Ovary (tissue), 9 donors: ENCODE results near the gene CELA3B. TPM values are rescaled to one million over a fixed set of nuclear protein-coding genes. Genes with fewer than 3 reads are reported as not detected.

ENCODE experiments used
- DNase-seq, 5 donors: peaks; one replicate each; pipeline ENCODE4 v3.0.0-alpha.2; 2019 to 2020
- H3K27ac ChIP-seq, 2 donors: fragments of 200-600 bp; one replicate each; pipeline versions ENCODE4 v1.5.1 to v1.8.0; 2019 to 2022
- H3K27me3 ChIP-seq: fragments of 200-600 bp; one replicate; pipeline ENCODE4 v1.8.0; 2022
- H3K36me3 ChIP-seq: fragments of 200-600 bp; sonication (generic); one replicate; pipeline ENCODE4 v1.5.1; 2019
- H3K4me1 ChIP-seq: one replicate; pipeline ENCODE4 v1.8.1; 2013; ENCODE audit warnings: mild to moderate bottlenecking, moderate library complexity; ENCODE audit not compliant: insufficient read depth
- H3K4me3 ChIP-seq: fragments of 200-600 bp; sonication (generic); one replicate; pipeline ENCODE4 v1.5.1; 2017
- H3K9me3 ChIP-seq, 2 donors: fragments of 200-600 bp in 1 of 2; sonication (generic) in 1 of 2; one replicate each; pipeline versions ENCODE4 v1.5.1 to v1.8.1; 2013 to 2019; ENCODE audit warnings: mild to moderate bottlenecking in 1 of 2, moderate library complexity in 1 of 2
- CTCF ChIP-seq, 3 donors: fragments of 450-650 bp in 2 of 3; fragments of 200-600 bp in 1 of 3; IDR thresholded peaks; one replicate each; pipeline versions ENCODE4 v1.5.1 to v1.8.0; 2016 to 2022; ENCODE audit warnings: antibody characterized with exemption in 3 of 3, mild to moderate bottlenecking in 1 of 3
- EP300 ChIP-seq: sonication (generic); formaldehyde crosslinking; IDR thresholded peaks from one replicate; pipeline ENCODE4 v1.6.1; 2017; ENCODE audit warnings: antibody characterized with exemption
- POLR2A ChIP-seq: fragments of 450-650 bp; IDR thresholded peaks from one replicate; pipeline ENCODE4 v1.6.1; 2017; ENCODE audit warnings: antibody characterized with exemption, mild to moderate bottlenecking, moderate library complexity
- WGBS, 3 donors: extraction: QIAGEN DNeasy Blood & Tissue Kit in 1 of 3; methylation state at CpG; one replicate each; pipeline versions ENCODE4 v1.1.5 to v1.1.7; 2013 to 2017; 5-methylcytosine and 5-hydroxymethylcytosine counted together
- intact Hi-C, 4 donors: fragments of 100-400 bp; cut with DNase I; formaldehyde crosslinking; loops; one replicate each; pipeline versions ENCODE4 v1.11.0 to v1.15.1; 2022 to 2023
- polyA plus RNA-seq, 2 donors: library from polyadenylated mRNA; stranded (reverse); fragments of 200-250 nt in 1 of 2; fragments of 350-450 nt in 1 of 2; fragmentation: Illumina TruSeq in 1 of 2; extraction: RNeasy Lipid Tissue Mini Kit (QIAGEN cat#74804) in 1 of 2; gene quantifications; one replicate each; pipeline ENCODE4 v1.2.3, GENCODE V29; 2013 to 2014
- total RNA-seq, 7 donors: library from RNA; depleted of rRNA in 2 of 7; stranded (reverse); fragments of >200 nt in 2 of 7; fragmentation: NEBNext Ultra II Directional in 3 of 7; extraction: Animal tissue kit (Norgen Biotek cat#: 25700) in 3 of 7; gene quantifications; one replicate each; pipeline versions ENCODE4 v1.1.0 to v1.2.4, GENCODE V29; 2016 to 2023
- donor health status: DM: no; HTN: no; CAD: no; lungs with moderate emphysema.
- donor health status: DM: no; HTN: no; CAD: no.
- donor health status: Bipolar disorder and iron deficiency.
- donor health status: DM: yes; HTN: yes; CAD: no.
- donor health status: DM: no; HTN: no; CAD: no.
- donor health status: DM: yes; HTN: yes; CAD: no.

CELA3B gene
- total and polyA plus RNA-seq, 9 donors, result 2.6 to 19.2 (median 15.4) TPM; not detected in 6

DNA sequence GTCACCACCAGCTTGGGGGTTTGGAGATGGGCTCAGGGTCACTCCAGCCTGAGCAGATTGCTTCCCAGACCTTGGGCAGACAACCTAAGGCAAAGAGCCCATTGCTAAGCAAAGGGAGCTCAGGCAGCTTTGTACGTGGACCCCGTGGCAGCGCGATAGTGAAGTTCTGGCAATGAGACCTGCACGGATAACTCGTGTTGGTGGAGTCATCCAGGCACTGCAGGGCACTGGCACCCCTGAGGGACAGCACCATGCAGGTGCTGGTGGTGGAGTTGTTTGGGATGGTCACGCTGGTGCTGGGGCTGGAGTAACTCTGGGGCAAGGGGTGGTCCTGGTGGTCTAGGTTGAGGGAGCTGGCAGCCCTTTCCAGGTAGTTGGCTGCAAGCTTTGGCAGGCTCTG is 26.1 kb upstream of the CELA3B start:
- Histone ChIP-seq H3K27me3 (no peaks in the 10 kb centered on the region), H3K9me3 (no peaks in the 10 kb centered on the region), H3K4me1 (no peaks in the 10 kb centered on the region), H3K4me3 (no peak overlapping the region), H3K36me3 (no peaks in the 10 kb centered on the region), H3K27ac (no peak overlapping the region)
- no peak for DNase-seq
- WGBS, 3 donors, result 93 to 95% (median 93%) methylated on average over 7 of the region's 7 CpGs
- intact Hi-C loops, result loop anchor here in 1 of 4 donors (5.0 kb wide), 1 partner anchor 48 kb away; no protein-coding TSS in a partner anchor
- TF ChIP-seq POLR2A, result no peak
- no peak for TF ChIP-seq EP300
- TF ChIP-seq CTCF (IDR thresholded peaks at IDR 0.05), result no peak

DNA sequence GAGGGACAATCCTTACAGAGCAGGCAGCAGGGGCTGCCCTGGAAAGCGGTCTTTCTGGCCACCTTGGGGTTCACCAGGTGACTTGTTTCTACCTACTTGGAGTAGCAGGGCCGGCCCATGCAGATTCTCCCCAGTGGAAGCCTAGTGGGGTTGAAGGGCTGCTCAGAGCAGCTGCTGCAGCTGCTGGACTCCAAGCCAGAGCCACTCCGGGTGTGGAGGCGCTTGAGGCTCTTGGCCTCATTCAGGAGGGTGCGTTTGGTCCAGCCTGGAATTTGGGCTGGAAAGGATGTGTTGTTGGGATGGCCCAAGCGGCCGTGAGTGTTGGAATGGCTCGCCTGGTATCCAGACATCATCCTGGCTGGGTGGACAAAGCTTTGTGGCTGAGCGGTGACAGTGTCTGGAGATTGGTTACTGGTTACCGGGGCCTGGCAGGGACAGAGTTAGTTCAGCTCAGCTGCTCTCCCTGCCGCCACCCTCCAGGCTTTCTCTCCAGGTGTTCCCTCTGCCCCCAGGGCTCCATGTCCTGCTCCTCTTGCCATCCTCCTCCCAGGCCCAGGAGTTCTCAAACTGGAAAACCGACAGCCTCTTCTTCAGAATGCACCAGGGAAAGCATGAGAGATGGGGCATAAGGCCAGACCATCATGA is 25.5 kb upstream of the CELA3B start:
- 79 to 82% (median 80%) methylated on average over 12 of the region's 12 CpGs for WGBS, 3 donors

GRCh38 chr1:21952786-21953520 is 23.9 kb upstream of the CELA3B start:
- WGBS, 3 donors, result 74 to 81% (median 77%) methylated on average over 6 of the region's 6 CpGs
- intact Hi-C loops, result loop anchor here in 1 of 4 donors (5.0 kb wide), 1 partner anchor 51 kb away; no protein-coding TSS in a partner anchor
- H3K27ac ChIP-seq, result no peak overlapping the region

More for the DNA sequence above, 25.5 kb upstream of the CELA3B start:
- no peak for TF ChIP-seq POLR2A
- no peak for TF ChIP-seq EP300
- no peak for TF ChIP-seq CTCF (IDR thresholded peaks at IDR 0.05)
- Histone ChIP-seq H3K9me3 (no peaks in the 10 kb centered on the region), H3K4me1 (peaks cover 3% of the 10 kb centered on the region), H3K4me3 (no peak overlapping the region), H3K36me3 (no peaks in the 10 kb centered on the region), H3K27me3 (no peaks in the 10 kb centered on the region), H3K27ac (no peak overlapping the region)
- intact Hi-C loops, result loop anchor here in 1 of 4 donors (5.0 kb wide), 1 partner anchor 49 kb away; no protein-coding TSS in a partner anchor
- DNase-seq, result no peak

DNA sequence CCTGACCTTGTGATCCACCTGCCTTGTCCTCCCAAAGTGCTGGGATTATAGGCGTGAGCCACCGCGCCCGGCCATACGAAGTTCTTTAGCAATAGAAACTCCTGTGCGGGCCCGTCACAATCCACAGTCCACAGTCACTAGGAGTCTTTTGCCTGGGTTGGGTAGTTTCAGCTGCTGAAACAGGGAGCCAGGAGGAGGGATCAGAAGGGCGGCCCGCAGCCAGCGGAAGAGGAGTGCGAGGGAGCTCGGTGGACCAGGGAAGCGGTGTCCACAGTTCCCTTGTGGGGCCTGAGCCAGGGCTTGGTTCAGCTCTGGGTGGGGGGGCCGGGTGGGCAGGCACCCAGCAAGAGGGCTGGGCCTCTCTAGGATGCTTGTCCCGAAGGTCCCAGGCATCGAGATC is 21.8 kb upstream of the CELA3B start:
- TF ChIP-seq EP300 (no peak), CTCF (IDR thresholded peaks at IDR 0.05) (no peak), POLR2A (no peak)
- 68 to 77% (median 75%) methylated on average over 15 to 16 of the region's 16 CpGs for WGBS, 3 donors
- Histone ChIP-seq H3K36me3 (no peaks in the 10 kb centered on the region), H3K27me3 (no peaks in the 10 kb centered on the region), H3K27ac (no peak overlapping the region), H3K9me3 (no peaks in the 10 kb centered on the region), H3K4me3 (no peak overlapping the region), H3K4me1 (peaks cover 3% of the 10 kb centered on the region)
- intact Hi-C loops, result no loop called here
- no peak for DNase-seq

More at GRCh38 chr1:21952786-21953520, 23.9 kb upstream of the CELA3B start:
- H3K9me3 ChIP-seq, result no peaks in the 10 kb centered on the region
- no peaks in the 10 kb centered on the region for H3K27me3 ChIP-seq
- no peak for DNase-seq
- H3K36me3 ChIP-seq, result no peaks in the 10 kb centered on the region
- TF ChIP-seq CTCF (IDR thresholded peaks at IDR 0.05), result no peak
- no peak for TF ChIP-seq EP300
- TF ChIP-seq POLR2A, result no peak
- no peak overlapping the region for H3K4me3 ChIP-seq
- peaks cover 3% of the 10 kb centered on the region for H3K4me1 ChIP-seq
